SU-DHL-6 (cell line): ENCODE data around the gene NUDT8.
"Not testable (repeated sequence)": the region's sequence is repeated elsewhere in the genome, so short reads cannot be mapped to it uniquely, and the experiment has no call there.

Experiments
- EZH2phosphoT487 ChIP-seq: fragments of 200-600 bp; sonication (generic), shearing (Covaris generic); conservative IDR thresholded peaks from 2 replicates; pipeline ENCODE4 v1.6.1; 2018; ENCODE audit warnings: mild to moderate bottlenecking, antibody characterized with exemption, low read length, moderate library complexity, mixed read lengths
- TF ChIP-seq, protein P1 (sequence below): fragments of 200-600 bp; sonication (generic); IDR thresholded peaks from one replicate; pipeline ENCODE4 v1.5.1; 2017; ENCODE audit warnings: antibody characterized with exemption, mild to moderate bottlenecking, low read length, moderate library complexity; ENCODE audit not compliant: insufficient read depth, poor library complexity, severe bottlenecking

DNA sequence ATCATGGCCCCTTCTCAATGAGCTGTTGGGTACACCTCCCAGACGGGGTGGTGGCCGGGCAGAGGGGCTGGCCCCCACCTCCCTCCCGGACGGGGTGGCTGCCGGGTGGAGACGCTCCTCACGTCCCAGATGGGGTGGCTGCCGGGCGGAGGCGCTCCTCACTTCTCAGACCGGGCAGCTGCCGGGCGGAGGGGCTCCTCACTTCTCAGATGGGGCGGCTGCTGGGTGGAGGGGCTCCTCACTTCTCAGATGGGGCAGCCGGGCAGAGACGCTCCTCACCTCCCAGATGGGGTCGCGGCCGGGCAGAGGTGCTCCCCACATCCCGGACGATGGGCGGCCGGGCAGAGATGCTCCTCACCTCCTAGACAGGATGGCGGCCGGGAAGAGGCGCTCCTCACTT, 31.8 kb downstream of the NUDT8 start:
- TF ChIP-seq, protein P1, sequence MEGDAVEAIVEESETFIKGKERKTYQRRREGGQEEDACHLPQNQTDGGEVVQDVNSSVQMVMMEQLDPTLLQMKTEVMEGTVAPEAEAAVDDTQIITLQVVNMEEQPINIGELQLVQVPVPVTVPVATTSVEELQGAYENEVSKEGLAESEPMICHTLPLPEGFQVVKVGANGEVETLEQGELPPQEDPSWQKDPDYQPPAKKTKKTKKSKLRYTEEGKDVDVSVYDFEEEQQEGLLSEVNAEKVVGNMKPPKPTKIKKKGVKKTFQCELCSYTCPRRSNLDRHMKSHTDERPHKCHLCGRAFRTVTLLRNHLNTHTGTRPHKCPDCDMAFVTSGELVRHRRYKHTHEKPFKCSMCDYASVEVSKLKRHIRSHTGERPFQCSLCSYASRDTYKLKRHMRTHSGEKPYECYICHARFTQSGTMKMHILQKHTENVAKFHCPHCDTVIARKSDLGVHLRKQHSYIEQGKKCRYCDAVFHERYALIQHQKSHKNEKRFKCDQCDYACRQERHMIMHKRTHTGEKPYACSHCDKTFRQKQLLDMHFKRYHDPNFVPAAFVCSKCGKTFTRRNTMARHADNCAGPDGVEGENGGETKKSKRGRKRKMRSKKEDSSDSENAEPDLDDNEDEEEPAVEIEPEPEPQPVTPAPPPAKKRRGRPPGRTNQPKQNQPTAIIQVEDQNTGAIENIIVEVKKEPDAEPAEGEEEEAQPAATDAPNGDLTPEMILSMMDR: not testable (repeated sequence)
- TF ChIP-seq EZH2phosphoT487: not testable (repeated sequence)
